OCI-M2 (cell line): ENCODE results near the gene SORCS3.

Source experiments
- DNase-seq: peaks from one replicate; lab custom pipeline; 2025; ENCODE audit not compliant: unreplicated experiment; lab: John Stamatoyannopoulos, UW

The SORCS3 gene

GRCh38 chr10:104989880-104990279 lies 348.8 kb downstream of the SORCS3 start:
- no peak for DNase-seq

GRCh38 chr10:104993085-104993484 lies 352.0 kb downstream of the SORCS3 start:
- no peak for DNase-seq

GRCh38 chr10:105001269-105001668 lies 360.2 kb downstream of the SORCS3 start:
- DNase-seq = no peak

- no peak for DNase-seq
These were observed 369.5 kb downstream of the SORCS3 start for GRCh38 chr10:105010411-105011121.

- DNase-seq = no peak
These were observed 376.0 kb downstream of the SORCS3 start for GRCh38 chr10:105017116-105017515.

GRCh38 chr10:105017691-105018090 lies 376.6 kb downstream of the SORCS3 start:
- DNase-seq = no peak

- DNase-seq = no peak
These were observed 382.4 kb downstream of the SORCS3 start for GRCh38 chr10:105023211-105024111.

- DNase-seq = no peak
These were observed 383.1 kb downstream of the SORCS3 start for GRCh38 chr10:105024184-105024583.

GRCh38 chr10:105025092-105025491 lies 384.0 kb downstream of the SORCS3 start:
- no peak for DNase-seq

- no peak for DNase-seq
These were observed 385.5 kb downstream of the SORCS3 start for GRCh38 chr10:105026566-105026965.

GRCh38 chr10:105029286-105029685 lies 388.2 kb downstream of the SORCS3 start:
- DNase-seq = no peak

GRCh38 chr10:105037022-105037421 lies 395.9 kb downstream of the SORCS3 start:
- no peak for DNase-seq

GRCh38 chr10:105041956-105042355 lies 400.9 kb downstream of the SORCS3 start:
- no peak for DNase-seq

- DNase-seq = no peak
These were observed 401.9 kb downstream of the SORCS3 start for GRCh38 chr10:105042906-105043552.

- DNase-seq = no peak
These were observed 403.8 kb downstream of the SORCS3 start for GRCh38 chr10:105044902-105045301.

GRCh38 chr10:105056413-105056812 lies 415.3 kb downstream of the SORCS3 start:
- DNase-seq = no peak

- no peak for DNase-seq
These were observed 421.9 kb downstream of the SORCS3 start for GRCh38 chr10:105062951-105063350.

- no peak for DNase-seq
These were observed 422.7 kb downstream of the SORCS3 start for GRCh38 chr10:105063796-105064195.

- DNase-seq = no peak
These were observed 427.4 kb downstream of the SORCS3 start for GRCh38 chr10:105068497-105068896.

- DNase-seq = no peak
These were observed 429.2 kb downstream of the SORCS3 start for GRCh38 chr10:105070249-105070648.

- no peak for DNase-seq
These were observed 429.9 kb downstream of the SORCS3 start for GRCh38 chr10:105070952-105071351.

- DNase-seq = no peak
These were observed 430.9 kb downstream of the SORCS3 start for GRCh38 chr10:105071980-105072379.
